Measurements from ENCODE around the gene NDUFB10.
"Not testable (repeated sequence)": the region's sequence is repeated elsewhere in the genome, so short reads cannot be mapped to it uniquely, and the experiment has no call there.

The NDUFB10 gene

GRCh38 chr16:1923299-1924034 lies 35.9 kb upstream of the NDUFB10 start:
- no peak for DNase-seq (ENCODE audit: low read depth in 1 of 2, low spot score in 1 of 2)

- DNase-seq (ENCODE audit: low read depth in 1 of 2, low spot score in 1 of 2), result no peak
These were observed 35.2 kb upstream of the NDUFB10 start for GRCh38 chr16:1924095-1924494.

- DNase-seq (ENCODE audit: low read depth in 1 of 2, low spot score in 1 of 2), result no peak
These were observed 33.1 kb upstream of the NDUFB10 start for GRCh38 chr16:1926271-1926670.

GRCh38 chr16:1929105-1929504 lies 30.2 kb upstream of the NDUFB10 start:
- DNase-seq (ENCODE audit: low read depth in 1 of 2, low spot score in 1 of 2), result no peak

GRCh38 chr16:1929578-1930337 lies 29.6 kb upstream of the NDUFB10 start:
- peak; percentile 89 to 90 for DNase-seq (ENCODE audit: low read depth in 1 of 2, low spot score in 1 of 2)

- no peak for DNase-seq (ENCODE audit: low read depth in 1 of 2, low spot score in 1 of 2)
These were observed 29.0 kb upstream of the NDUFB10 start for GRCh38 chr16:1930338-1930720.

- DNase-seq (ENCODE audit: low read depth in 1 of 2, low spot score in 1 of 2), result no peak
These were observed 27.0 kb upstream of the NDUFB10 start for GRCh38 chr16:1932050-1933028.

- DNase-seq (ENCODE audit: low read depth in 1 of 2, low spot score in 1 of 2), result no peak
These were observed 26.2 kb upstream of the NDUFB10 start for GRCh38 chr16:1933097-1933661.

- no peak for DNase-seq (ENCODE audit: low read depth in 1 of 2, low spot score in 1 of 2)
These were observed 22.3 kb upstream of the NDUFB10 start for GRCh38 chr16:1936945-1937479.

- no peak for DNase-seq (ENCODE audit: low read depth in 1 of 2, low spot score in 1 of 2)
These were observed 21.0 kb upstream of the NDUFB10 start for GRCh38 chr16:1938316-1938715.

- DNase-seq (ENCODE audit: low read depth in 1 of 2, low spot score in 1 of 2), result no peak
These were observed 20.4 kb upstream of the NDUFB10 start for GRCh38 chr16:1938910-1939309.

GRCh38 chr16:1939833-1940232 lies 19.5 kb upstream of the NDUFB10 start:
- DNase-seq (ENCODE audit: low read depth in 1 of 2, low spot score in 1 of 2), result not testable (repeated sequence)

GRCh38 chr16:1940273-1941161 lies 18.8 kb upstream of the NDUFB10 start:
- DNase-seq (ENCODE audit: low read depth in 1 of 2, low spot score in 1 of 2), result no peak

- no peak for DNase-seq (ENCODE audit: low read depth in 1 of 2, low spot score in 1 of 2)
These were observed 17.9 kb upstream of the NDUFB10 start for GRCh38 chr16:1941162-1942046.

- no peak for DNase-seq (ENCODE audit: low read depth in 1 of 2, low spot score in 1 of 2)
These were observed 17.1 kb upstream of the NDUFB10 start for GRCh38 chr16:1942047-1942809.

- DNase-seq (ENCODE audit: low read depth in 1 of 2, low spot score in 1 of 2), result peak; percentile 97 to 98
These were observed 16.3 kb upstream of the NDUFB10 start, which contains the start of gene MSRB1 for GRCh38 chr16:1942810-1943726. MSRB1 (minus strand) TSS chr16:1943199; CDS start chr16:1943156, 43 bp downstream.
